ENCODE measurements around the gene LDLRAP1. TPM values are rescaled to one million over a fixed set of nuclear protein-coding genes. Genes with fewer than 3 reads are reported as not detected.
"Not testable (repeated sequence)": the region's sequence is repeated elsewhere in the genome, so short reads cannot be mapped to it uniquely, and the experiment has no call there.

The LDLRAP1 gene
- total and polyA plus RNA-seq, 9 donors, result 9.1 to 17.4 (median 13.1) TPM

- TF ChIP-seq EP300 (IDR thresholded peaks at IDR 0.05), result no peak
- TF ChIP-seq POLR2A (IDR thresholded peaks at IDR 0.05), result no peak
- no peak for TF ChIP-seq CTCF (IDR thresholded peaks at IDR 0.05)
- peak in 1 of 5 donors; percentile 17 for DNase-seq
- H3K4me1 ChIP-seq (ENCODE audit: insufficient read depth), result peaks cover 8% of the 10 kb centered on the region
- H3K27me3 ChIP-seq, result no peaks in the 10 kb centered on the region
- H3K36me3 ChIP-seq, result no peaks in the 10 kb centered on the region
- WGBS, 3 donors, result 46 to 57% (median 52%) methylated on average over 9 of the region's 9 CpGs
- no peak overlapping the region for H3K4me3 ChIP-seq
- H3K27ac ChIP-seq, result peak overlapping the region in 1 of 2 donors; percentile 24
- H3K9me3 ChIP-seq, result no peaks in the 10 kb centered on the region
- intact Hi-C loops (cut with DNase I), result no loop called here
Observed at GRCh38 chr1:25504706-25505595, 38.5 kb upstream of the LDLRAP1 start.

- H3K27me3 ChIP-seq, result no peaks in the 10 kb centered on the region
- no peak for TF ChIP-seq CTCF (IDR thresholded peaks at IDR 0.05)
- no peak for TF ChIP-seq POLR2A (IDR thresholded peaks at IDR 0.05)
- TF ChIP-seq EP300 (IDR thresholded peaks at IDR 0.05), result no peak
- no peak for DNase-seq
Observed at GRCh38 chr1:25505656-25506385, 37.6 kb upstream of the LDLRAP1 start.

GRCh38 chr1:25506566-25507463, 36.6 kb upstream of the LDLRAP1 start:
- peak in 1 of 5 donors; percentile 12 for DNase-seq
- H3K9me3 ChIP-seq; intact Hi-C loops (cut with DNase I); H3K27ac ChIP-seq; H3K4me1 ChIP-seq (ENCODE audit: insufficient read depth); H3K27me3 ChIP-seq; H3K36me3 ChIP-seq; H3K4me3 ChIP-seq: not testable (repeated sequence)
- WGBS, 3 donors, result 45 to 58% (median 52%) methylated on average over 35 to 37 of the region's 37 CpGs

More at GRCh38 chr1:25505656-25506385, 37.6 kb upstream of the LDLRAP1 start:
- intact Hi-C loops (cut with DNase I), result no loop called here
- no peaks in the 10 kb centered on the region for H3K36me3 ChIP-seq
- WGBS, 3 donors, result 74 to 79% (median 79%) methylated on average over 14 of the region's 14 CpGs
- no peak overlapping the region for H3K27ac ChIP-seq
- no peak overlapping the region for H3K4me3 ChIP-seq
- peaks cover 4% of the 10 kb centered on the region for H3K4me1 ChIP-seq (ENCODE audit: insufficient read depth)
- H3K9me3 ChIP-seq, result no peaks in the 10 kb centered on the region

- WGBS, 3 donors, result 70 to 88% (median 73%) methylated on average over 4 of the region's 4 CpGs
- Histone ChIP-seq H3K27ac (no peak overlapping the region), H3K27me3 (no peaks in the 10 kb centered on the region), H3K9me3 (no peaks in the 10 kb centered on the region), H3K36me3 (no peaks in the 10 kb centered on the region), H3K4me3 (no peak overlapping the region), H3K4me1 (ENCODE audit: insufficient read depth) (no peaks in the 10 kb centered on the region)
- TF ChIP-seq EP300 (IDR thresholded peaks at IDR 0.05) (no peak), CTCF (IDR thresholded peaks at IDR 0.05) (no peak), POLR2A (IDR thresholded peaks at IDR 0.05) (no peak)
- DNase-seq, result peak in 2 of 5 donors; percentile 3 to 5
- intact Hi-C loops (cut with DNase I), result no loop called here
Observed at GRCh38 chr1:25513666-25514065, 29.7 kb upstream of the LDLRAP1 start.
